Measurements from ENCODE around the gene GNAQ. TPM values are rescaled to one million over a fixed set of nuclear protein-coding genes. Genes with fewer than 3 reads are reported as not detected.

GNAQ gene
- total RNA-seq, 1 donor from 2014 or later: 0.20 TPM

DNA sequence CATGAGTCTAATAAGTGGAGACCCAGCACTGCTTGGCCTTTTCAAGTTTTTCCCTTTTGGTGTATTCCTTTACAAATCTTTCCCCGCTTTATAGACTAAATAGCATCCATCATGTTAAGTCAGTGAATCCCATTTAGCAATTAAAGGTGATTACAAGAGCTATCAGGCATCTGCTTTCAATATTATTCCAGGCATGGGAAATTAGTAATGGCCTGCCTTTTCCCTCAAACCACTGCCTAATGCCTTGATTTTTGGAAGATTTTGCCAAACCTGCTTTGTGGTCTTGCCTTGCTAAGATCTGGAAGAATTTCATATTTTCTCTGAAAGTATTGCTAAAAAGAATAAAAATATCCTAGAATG, 280.6 kb downstream of the GNAQ start:
- Mint-ChIP-seq H3K27me3 (peaks cover 2% of the 10 kb centered on the region), H3K9me3 (no peaks in the 10 kb centered on the region), H3K36me3 (ENCODE audit: low read depth) (no peaks in the 10 kb centered on the region), H3K4me3 (no peak overlapping the region), H3K27ac (no peak overlapping the region), H3K4me1 (no peaks in the 10 kb centered on the region)
- ChIA-PET CTCF (interaction anchor here (1.0 to 2.3 kb wide), 4 partner anchors 292 to 585 kb away, joined by 3 to 11 read pairs (median 6); no protein-coding TSS in a partner anchor), POLR2A (no interaction called here)
- no peak for ATAC-seq (ENCODE audit: low read depth)
- no peak for DNase-seq
- TF ChIP-seq CTCF (IDR thresholded peaks at IDR 0.05): no peak
- intact Hi-C loops (cut with micrococcal nuclease): loop anchor here (5.0 to 10.0 kb wide), 3 partner anchors 284 to 584 kb away; partner anchors contain the start of gene GNAQ

DNA sequence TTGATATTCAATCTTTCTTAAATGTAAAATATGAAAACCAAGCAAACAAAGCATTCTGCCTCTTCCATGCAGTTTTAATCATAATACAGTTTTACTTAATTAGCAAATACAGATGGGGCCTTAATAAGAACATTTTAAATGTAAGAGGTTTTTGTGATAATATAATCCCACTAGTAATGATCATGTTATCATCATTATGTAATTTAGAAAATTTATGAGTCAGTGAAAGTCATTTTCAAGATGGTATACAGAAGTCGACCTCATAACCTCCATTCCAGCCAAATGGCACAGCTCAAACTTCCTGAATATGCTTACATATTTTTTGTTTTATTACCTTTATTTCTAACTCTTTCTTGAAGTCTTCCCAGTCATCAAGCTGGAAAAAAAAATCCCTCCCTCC, 281.3 kb downstream of the GNAQ start:
- Mint-ChIP-seq H3K36me3 (ENCODE audit: low read depth) (no peaks in the 10 kb centered on the region), H3K27ac (no peak overlapping the region), H3K27me3 (peaks cover 2% of the 10 kb centered on the region), H3K4me1 (no peaks in the 10 kb centered on the region), H3K4me3 (no peak overlapping the region), H3K9me3 (no peaks in the 10 kb centered on the region)
- no peak for ATAC-seq (ENCODE audit: low read depth)
- intact Hi-C loops (cut with micrococcal nuclease): loop anchor here (5.0 to 10.0 kb wide), 3 partner anchors 285 to 583 kb away; partner anchors contain the start of gene GNAQ
- no peak for DNase-seq
- ChIA-PET POLR2A (no interaction called here), CTCF (interaction anchor here (1.5 to 2.3 kb wide), 2 partner anchors 317 to 584 kb away, joined by 5 to 8 read pairs; no protein-coding TSS in a partner anchor)
- no peak for TF ChIP-seq CTCF (IDR thresholded peaks at IDR 0.05)

- intact Hi-C loops (cut with micrococcal nuclease): no loop called here
- no peak for TF ChIP-seq CTCF (IDR thresholded peaks at IDR 0.05)
- H3K27me3 Mint-ChIP-seq: peaks cover 4% of the 10 kb centered on the region
- no peaks in the 10 kb centered on the region for H3K4me1 Mint-ChIP-seq
- DNase-seq (no peak), ATAC-seq (ENCODE audit: low read depth) (no peak)
- CTCF ChIA-PET: no interaction called here
- no peaks in the 10 kb centered on the region for H3K36me3 Mint-ChIP-seq (ENCODE audit: low read depth)
- POLR2A ChIA-PET: no interaction called here
- H3K9me3 Mint-ChIP-seq: no peaks in the 10 kb centered on the region
- H3K4me3 Mint-ChIP-seq: no peak overlapping the region
- H3K27ac Mint-ChIP-seq: no peak overlapping the region
Measured at GRCh38 chr9:77748214-77748772, 283.3 kb downstream of the GNAQ start.

- TF ChIP-seq CTCF (IDR thresholded peaks at IDR 0.05): no peak
- CTCF ChIA-PET: no interaction called here
- no peak for DNase-seq
- Mint-ChIP-seq H3K36me3 (ENCODE audit: low read depth) (no peaks in the 10 kb centered on the region), H3K4me3 (no peak overlapping the region), H3K27me3 (peaks cover 9% of the 10 kb centered on the region), H3K27ac (no peak overlapping the region), H3K4me1 (no peaks in the 10 kb centered on the region), H3K9me3 (no peaks in the 10 kb centered on the region)
- intact Hi-C loops (cut with micrococcal nuclease): no loop called here
- POLR2A ChIA-PET: no interaction called here
- no peak for ATAC-seq (ENCODE audit: low read depth)
Measured at GRCh38 chr9:77747163-77747562, 284.4 kb downstream of the GNAQ start.

DNA sequence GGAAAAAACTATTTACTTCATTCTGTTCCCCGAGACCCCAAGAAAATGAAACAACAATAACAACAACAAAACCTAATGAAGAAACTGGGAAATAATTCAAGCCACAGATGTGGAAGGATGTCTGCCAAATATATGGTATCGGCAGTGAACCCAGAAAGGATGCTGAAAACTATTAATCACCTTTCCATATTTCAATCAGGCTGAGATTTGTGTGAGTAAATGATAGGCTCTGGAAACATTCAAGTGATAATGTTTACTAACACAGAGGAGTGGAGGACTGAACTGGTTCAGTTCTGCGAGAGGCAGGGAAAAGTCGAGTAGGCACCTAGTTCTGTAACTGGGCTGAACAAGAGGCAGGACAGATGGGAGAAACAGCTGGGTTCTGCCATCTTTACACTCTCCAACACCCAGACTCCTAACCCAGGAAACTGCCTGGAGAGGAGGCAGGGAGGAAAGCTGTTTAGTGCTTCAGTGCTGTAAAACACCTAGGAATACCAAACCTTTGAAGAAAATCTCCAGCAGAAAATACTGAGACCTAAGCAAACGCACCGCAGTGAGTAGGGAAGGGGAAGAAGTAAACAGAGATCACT, 286.7 kb downstream of the GNAQ start:
- no peak overlapping the region for H3K27ac Mint-ChIP-seq
- POLR2A ChIA-PET: no interaction called here
- H3K4me1 Mint-ChIP-seq: no peaks in the 10 kb centered on the region
- peaks cover 9% of the 10 kb centered on the region for H3K27me3 Mint-ChIP-seq
- CTCF ChIA-PET: no interaction called here
- no peak for DNase-seq
- intact Hi-C loops (cut with micrococcal nuclease): no loop called here
- H3K9me3 Mint-ChIP-seq: no peaks in the 10 kb centered on the region
- no peak for TF ChIP-seq CTCF (IDR thresholded peaks at IDR 0.05)
- no peak for ATAC-seq (ENCODE audit: low read depth)
- H3K4me3 Mint-ChIP-seq: no peak overlapping the region
- H3K36me3 Mint-ChIP-seq (ENCODE audit: low read depth): no peaks in the 10 kb centered on the region
